ENCODE data around the gene KCNK1.

The KCNK1 gene

DNA sequence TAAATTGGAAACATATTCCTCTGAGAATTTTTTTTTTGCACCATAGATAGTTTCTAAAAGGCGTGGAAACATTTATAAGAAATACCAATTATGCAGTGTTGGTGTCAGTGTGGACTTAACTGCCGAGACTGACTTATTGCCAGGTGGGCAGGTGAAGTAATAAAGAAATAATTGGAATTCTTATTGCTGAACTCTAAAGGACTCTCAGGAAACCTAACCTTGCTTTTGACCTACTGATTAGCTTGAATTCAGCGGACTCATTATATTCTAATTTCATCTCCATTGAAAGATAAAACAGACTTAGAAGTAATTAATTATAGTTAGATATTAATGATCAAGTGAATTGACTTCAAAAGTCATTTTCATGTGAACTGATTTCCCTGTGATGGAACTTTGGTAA lies 26.3 kb downstream of the KCNK1 start:
- DNase-seq, result no peak

DNA sequence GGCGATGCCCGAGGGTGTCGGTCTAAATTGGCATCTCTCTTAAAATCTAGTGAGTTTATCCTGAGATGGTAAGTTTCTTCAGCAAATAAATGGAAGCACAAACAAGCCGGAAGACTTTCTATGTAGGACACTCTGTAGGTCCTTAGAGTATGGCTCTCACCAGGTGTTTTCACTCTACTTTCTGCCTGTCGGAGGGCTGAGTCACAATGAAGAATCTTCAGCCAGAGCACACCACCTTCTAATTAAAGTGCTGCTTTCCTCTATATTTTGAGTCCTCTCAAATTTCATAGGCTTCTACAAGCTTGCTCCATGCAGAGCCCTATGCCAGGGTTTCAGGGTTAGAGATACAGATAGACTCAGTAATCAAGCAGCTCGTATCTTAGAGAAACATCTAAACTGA lies 27.1 kb downstream of the KCNK1 start:
- DNase-seq, result no peak

DNA sequence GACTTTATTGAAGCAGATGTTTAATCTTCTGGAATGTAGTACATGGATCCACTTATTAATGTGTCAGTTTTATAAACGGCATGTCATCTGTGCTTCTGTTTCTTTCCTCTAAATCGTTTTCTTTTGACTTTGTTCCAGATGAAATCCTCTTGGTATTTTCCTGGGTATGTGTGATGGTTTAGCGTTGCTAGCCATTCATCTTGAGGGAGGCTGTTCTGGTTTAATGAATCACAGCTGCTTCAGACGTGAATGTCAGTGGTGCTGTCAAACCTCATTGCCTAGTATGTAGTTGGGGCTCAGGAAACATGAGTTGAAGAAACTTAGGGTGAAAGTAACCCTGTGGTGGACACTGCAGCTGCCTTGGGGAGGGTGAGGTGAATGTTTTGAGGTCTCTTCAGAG lies 33.2 kb downstream of the KCNK1 start:
- no peak for DNase-seq

DNA sequence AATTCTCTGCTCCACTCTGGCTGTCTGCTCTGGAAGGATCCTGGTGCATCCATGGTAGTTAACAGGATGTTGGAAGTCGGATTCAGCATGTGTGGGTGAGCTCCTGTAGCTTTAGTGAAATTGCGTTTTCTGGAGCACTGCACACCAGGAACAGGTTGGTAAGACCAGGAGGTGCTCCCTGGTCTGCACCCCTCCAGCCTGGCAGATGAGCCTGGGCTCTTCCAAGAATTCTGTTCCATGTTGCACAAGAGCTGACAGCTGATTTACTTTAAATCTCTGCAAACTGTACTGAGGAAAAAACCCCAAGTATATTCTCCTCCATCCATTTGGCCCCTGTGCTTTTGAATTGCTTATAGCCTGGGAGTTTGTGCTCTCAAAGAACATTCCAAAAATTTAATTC lies 33.7 kb downstream of the KCNK1 start:
- DNase-seq, result no peak

DNA sequence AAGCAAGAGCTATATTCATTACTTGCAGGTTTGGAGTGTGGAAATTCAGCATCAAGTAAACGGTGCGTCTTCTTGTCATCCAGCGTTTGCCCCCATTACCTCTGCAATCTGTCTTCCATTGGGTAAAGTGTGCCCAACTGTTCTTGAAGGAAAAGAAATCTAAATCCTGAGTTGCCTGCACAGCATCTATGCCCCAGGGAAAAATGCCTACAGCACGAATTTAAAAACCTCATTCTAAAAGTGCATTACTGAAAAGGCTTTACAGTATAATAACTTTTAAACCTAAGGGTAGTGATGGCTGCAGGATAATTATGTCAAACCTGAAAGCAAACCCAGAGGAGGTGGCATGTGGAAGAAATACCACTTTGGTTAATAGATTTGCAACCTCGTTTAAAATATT lies 37.2 kb downstream of the KCNK1 start:
- no peak for DNase-seq

DNA sequence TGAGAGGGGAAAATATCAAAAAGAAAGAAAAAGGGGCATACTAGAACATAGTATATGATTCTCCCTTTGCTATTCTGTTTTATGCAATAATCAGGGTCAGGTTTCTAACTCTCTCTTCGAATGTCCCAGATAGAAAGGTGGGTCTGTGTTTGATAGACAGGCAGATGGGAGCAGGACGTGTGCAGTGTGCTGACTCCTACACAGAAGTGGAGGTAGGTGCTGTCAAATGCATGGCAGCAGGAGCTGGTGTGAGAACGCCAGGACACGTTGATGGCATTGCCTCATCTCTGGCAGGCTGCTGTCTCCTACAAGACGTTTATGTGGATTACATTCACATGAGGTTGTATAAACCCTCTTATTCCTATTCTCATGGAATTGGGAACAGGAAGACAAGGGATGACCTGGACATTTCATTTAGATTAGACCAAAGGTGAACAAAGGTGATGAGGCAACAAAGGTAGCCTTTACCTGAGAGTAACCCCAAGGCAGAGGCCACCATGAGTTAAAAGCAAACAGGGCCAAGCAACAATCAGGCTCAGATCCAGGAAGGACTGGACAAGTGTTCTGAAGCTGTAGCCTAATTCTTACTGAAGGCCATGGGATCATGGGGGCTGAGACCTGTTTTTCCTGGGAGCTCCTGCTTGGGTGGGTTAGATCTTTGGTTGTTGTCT lies 37.8 kb downstream of the KCNK1 start:
- DNase-seq, result no peak

DNA sequence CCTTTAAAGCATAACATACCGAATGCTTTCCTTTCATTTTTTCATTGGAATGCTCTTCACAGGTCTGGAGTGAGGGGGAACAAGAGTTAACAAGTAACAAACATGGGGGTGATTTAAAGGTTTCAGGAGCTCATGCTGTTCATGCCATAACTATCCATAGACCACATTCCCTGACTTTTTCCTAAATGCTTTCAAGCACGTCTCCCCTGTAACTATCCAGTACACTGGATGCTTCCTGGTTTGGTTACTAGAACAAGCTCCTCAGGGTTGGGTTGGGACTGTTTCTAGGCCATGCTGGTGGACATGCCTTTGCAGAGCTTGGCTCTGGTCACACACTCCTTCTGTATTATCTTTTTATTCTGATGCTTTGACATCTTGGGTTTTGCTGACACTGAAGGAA lies 38.6 kb downstream of the KCNK1 start:
- no peak for DNase-seq

DNA sequence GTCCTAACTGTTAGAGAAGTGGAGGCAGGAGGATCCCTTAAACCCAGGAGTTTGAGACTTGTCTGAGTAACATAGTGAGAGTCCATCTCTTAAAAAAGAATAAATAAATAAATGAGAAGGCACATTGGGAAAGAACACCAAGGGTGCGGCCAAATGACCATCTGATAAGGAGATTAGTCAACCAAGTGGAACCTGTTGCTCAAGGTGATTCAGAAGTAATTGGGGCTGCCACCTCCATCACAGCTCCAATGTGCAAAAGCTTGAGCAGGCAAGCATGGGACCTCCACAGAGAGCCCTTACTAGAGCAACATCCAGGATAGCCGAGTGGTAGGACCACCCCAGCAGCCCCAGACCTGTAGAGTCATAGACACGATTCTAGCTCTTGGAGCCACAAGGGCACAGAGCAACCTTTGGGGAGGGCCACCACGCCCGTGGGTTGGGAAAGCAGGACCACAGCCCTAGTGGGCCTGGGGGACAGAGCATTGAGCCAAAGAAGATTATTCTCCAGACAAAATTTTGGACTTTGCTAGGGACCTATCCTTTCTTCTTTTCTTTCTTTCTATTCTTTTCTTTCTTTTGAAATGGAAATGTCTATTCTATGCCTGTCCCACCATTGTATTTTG lies 40.9 kb downstream of the KCNK1 start:
- no peak for DNase-seq

DNA sequence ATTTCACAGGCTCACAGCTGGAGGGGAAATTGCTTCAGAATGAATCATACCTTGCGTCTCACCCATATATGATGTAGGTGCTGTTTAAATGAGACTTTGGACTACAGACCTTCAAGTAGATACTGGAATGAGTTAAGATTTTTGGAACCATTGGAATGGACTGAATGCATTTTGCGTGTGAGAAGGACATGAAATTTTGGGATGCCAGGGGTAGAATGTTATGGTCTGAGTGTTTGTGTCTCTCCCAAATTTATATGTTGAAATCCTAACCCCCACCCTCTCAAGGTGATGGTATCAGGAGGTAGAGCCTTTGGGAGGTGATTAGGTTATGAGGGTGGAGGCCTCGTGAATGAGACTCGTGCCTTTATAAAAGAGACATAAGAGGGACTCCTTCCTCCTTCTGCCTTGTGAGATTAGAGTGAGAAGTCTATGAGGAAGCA lies 41.4 kb downstream of the KCNK1 start:
- no peak for DNase-seq

DNA sequence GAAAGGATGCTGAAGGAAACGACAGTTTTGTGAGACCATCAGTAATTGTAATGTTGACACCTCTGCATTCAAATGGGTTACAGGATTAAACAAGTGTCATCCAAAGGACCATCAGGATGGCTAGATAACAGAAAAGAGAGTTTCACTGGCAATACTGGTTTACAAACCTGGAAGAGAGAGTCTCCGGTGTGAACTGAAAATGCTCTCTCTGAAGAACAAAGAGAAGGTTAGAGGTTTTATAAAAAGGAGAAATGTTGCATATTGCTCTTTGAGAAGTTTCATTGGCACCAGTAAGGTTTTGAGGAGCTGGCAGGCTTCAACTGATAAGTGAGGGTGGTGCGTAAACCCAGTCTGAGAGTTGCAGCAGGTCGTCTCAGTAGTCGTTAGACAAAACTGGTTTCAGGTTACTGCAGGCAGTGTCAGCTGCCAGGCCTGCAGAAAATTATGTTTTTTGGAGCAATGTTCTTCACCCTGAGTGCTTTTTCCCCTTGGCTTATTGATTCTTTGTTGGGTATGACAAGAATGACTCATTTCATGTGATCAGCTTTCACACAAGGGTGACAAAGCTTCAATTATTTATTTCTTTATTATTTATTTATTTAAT lies 42.2 kb downstream of the KCNK1 start:
- no peak for DNase-seq

DNA sequence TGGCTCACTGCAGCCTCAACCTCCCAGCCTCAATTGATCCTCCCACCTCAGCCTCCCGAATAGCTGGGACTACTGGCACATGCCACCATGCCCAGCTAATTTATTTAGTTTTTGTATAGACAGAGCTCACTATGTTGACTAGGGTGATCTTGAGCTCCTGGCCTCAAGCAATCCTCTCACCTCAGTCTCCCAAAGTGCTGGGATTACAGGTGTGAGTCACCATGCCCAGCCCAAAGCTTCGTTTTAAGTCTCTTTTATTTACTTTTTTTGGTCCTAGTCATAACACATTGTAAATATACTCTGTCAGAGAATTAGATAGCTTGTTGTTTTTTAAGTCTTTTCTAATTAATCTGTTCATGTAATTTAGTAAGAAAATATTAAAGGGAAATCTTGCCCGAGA lies 42.8 kb downstream of the KCNK1 start:
- no peak for DNase-seq

DNA sequence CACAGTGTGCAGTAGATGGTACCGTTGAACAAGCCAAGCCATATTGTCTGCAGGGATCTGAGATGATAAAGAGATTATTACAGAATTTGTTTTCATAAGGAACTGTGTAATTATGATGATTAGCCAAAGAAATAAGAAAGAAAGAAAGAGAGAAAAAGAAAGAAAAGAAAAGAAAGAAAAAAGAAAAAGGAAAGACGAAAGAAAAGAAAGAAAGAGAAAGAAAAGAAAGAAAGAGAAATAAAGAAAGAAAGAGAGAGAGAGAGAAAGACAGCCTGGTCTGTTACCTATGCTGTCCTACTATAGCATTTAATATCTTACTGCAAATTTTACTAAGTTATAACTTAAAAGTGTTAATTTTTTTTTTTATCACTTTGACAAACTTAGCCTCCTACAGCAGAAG lies 43.6 kb downstream of the KCNK1 start:
- DNase-seq, result no peak

DNA sequence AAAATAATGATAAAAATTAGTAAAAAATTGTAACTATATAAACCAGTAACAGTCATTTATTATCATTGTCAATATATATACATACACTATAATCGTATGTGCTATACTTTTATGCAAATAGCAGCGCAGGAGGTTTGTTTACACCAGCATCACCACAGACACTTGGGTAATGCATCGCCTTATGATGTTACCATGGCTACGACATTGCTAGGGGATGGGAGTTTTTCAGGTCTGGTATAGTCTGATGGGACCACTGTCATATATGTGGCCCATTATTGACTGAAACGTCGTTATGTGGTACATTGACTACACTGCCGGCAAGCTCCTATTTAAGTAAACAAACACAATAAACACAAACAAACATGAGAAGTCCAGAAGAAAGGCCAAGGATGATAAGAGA lies 45.6 kb downstream of the KCNK1 start:
- no peak for DNase-seq

DNA sequence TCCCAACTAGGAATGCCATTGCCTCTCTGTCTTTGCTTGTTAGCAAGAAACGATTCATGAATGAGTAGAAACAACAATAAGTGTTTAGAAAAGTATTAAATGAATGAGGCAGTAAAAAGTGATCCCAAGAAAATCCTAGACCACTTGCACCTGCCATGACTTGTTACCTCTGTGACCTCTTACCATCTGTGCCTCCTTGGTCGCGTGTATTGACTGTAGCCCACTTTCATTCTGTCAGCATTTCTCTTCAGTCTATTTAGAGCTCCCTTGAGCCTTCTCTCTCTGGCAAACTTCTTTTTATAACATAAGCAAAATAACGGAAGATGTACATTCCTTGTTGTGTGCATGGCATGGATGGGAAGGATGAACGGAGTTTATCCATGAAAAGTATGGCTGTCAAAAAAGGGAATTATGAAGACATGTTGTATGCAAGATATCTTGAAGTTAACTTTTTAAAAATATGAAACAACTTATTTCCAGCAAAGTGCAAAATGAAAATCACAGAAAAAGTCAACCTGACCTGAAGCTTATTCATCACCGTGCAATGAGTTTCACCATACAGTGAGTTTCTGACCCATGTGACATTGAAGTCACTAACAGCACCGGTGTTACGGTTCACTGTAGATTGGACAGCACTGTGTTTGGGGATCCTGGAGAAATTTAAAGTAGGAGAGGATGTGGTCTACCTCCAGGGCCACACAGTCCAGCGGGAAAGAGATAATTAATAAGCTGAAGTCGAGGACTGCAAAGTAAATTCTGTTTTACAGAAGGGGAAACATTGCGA lies 47.7 kb downstream of the KCNK1 start:
- no peak for DNase-seq

DNA sequence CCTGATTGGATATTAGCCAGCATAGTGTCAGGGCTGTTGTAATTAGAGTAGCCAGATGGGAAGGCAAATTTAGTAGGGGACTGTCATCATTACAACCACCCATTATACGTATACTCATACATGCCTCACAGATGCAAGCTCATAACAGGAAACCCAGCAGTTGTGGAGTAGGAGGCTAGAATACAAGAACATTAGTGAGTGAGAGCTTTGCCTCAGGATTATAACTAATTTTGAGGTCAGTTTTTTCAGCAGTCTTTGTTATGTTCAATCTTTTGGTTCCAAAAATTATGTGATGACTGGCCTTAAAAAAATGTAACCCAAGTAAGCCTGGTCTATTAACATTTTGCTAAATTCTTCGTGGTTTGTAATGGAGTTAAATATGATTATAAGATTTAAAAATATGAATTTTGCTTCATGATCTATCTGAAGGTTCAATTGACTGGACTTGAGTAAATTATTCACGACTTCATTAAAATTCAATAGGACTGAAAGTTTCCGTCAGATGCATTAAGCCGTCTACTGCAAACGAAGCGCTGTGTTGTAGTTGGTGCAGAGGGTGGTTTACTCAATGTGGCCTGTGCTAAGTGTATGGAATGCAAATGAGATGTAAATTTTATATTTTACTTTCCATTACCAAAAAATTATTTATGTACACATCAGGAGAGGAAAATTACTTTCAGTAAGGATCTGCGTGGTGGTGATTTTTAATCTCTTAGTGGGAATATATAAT lies 48.8 kb downstream of the KCNK1 start:
- no peak for DNase-seq

DNA sequence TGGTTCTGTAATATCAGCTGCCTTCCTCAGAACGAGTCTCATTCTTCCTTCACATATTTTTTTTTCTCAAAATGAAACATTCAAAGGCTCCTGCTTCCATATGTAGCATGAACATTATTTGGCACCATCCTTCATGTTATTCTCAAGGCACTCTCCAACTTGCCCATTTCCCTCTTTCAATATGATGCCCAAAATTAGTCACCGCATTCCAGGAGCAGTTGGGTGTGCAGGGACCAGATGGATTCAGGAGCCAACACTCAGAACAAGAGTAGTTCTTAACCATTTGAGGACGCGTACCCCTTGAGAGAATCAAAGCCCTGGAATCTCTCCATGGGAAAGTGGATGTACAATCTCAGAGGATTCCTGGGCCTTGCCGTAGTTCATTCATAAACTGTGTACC lies 50.3 kb downstream of the KCNK1 start:
- DNase-seq, result no peak

DNA sequence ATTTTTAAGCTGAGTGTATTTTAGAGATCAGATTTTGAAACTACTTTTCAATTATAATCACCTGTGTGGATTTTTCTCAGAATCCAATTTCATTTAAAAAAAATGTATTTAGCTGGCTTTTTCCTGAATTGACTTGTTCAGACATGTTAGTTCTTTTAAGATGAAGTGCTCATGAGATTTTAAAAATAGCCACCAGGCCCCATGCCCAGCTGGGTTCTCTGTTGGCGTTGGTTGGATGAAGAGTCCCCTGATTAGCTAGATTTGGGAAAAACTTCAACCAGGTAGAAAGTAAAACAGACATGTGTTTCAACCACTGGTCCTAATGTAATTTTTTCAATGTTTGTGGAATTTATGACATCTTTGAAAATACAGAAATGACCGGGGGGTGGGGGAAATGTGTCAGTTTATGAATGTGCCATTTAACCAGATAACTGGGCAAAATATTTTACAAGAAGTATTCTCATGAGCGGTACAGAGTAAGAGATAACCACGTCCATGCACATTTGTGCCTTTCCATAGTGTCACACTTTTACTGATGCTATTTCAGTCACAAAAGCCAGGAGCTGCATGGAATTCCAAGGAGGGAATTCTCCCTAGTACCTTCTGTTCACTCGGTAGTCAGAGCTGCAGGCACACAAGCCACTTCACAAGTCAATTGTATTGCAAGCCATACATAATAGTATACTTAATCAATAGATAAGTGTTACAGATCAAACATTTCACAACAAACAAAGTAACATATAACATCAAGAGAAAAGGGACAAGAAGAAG lies 51.1 kb downstream of the KCNK1 start:
- DNase-seq, result no peak

DNA sequence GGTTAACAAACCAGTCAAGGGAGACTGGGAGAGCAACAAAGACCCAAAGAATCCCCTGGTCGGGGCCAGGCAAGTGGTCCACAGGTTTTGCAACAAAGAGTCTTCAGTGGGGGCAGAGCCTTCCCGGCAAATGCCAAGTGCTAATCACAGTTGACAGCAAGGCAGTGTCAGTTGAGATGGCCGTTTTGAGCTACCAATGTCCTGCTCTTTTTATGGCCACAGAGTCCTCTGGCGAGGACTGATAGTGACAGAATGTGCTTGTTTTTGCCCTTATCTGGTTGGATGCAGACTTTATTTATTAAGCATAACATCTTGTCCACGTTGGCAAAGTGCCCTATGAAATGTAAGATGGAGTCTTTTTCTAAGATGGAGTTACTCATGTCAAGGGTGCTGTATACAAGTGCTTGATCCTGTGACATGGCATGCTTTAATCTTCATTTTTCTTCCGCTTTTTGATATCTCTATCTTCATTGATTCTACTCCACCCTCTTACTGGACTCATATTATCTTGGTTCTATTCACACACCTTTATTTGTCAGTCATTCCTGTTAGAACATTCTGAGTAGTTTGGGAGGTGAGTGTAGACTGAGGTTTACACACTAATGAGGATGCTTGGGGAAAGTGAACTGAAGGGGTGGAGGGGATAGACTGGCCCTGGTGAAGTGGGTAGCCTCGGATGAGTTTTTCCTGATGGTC lies 51.8 kb downstream of the KCNK1 start:
- DNase-seq, result no peak

DNA sequence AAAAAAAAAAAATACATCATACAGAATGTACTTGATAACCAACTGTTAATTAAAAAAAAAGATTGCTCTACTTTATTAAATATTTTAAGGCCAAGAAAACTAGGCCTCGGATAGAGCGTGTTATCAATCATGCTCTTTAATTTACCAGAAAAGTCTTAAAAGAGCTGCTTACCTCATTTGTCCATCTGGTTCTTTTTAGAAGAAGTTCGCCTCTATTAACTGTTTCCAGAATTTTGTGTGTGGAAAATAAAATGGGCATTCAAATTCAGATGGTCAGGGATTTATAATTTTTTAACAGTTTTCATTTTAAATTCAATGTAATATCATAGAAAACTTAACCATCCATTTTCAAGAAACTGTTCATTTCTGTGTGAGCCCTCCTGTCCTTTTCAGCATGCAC lies 53.8 kb downstream of the KCNK1 start:
- no peak for DNase-seq

DNA sequence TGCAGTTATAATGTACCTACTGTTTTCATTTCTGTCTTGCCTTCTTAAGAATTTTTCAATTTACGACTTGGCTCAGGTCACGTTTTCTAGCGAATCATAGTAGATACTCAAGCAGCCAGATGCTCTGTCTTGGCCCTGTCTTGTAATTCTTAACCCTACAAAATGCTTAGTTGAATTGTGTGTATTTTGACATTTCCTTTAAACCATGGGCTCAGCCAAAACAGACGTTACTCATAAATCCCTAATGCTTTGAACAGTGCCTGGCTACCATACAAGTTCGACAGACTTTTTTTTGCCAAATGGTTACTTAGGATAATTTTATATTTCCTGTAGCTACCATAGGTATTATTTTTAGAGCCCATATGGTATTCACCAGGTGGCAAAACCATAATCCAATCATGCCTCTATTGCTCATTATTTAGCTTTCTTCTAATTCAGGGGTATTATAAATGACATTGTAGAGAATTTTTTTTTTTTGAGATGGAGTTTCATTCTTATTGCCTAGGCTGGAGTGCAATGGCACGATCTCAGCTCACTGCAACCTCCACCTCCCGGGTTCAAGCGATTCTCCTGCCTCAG lies 54.3 kb downstream of the KCNK1 start:
- no peak for DNase-seq

DNA sequence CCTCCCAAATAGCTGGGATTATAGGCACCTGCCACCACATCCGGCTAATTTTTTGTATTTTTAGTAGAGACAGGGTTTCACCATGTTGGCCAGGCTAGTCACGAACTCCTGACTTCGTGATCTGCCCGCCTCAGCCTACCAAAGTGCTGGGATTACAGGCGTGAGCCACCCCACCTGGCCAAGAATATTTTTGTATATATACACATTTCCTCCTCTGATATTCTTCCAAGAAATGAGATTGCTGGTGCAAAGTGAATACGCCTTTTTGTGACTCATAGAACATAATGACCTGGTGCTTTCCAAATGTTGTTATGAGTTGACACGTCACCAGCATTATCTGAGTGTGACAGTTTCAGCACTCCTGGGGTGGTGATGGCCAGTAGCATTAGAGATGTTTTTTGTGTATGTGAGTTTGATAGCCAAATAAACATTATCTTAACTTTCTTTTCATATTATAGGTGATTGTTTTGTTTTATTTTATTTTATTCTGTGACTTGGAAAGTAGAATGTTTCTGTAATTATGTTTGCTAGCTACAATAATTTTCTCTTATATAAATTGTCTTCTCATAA lies 54.9 kb downstream of the KCNK1 start:
- DNase-seq, result no peak
